ENCODE measurements around the gene PPID.

DNA sequence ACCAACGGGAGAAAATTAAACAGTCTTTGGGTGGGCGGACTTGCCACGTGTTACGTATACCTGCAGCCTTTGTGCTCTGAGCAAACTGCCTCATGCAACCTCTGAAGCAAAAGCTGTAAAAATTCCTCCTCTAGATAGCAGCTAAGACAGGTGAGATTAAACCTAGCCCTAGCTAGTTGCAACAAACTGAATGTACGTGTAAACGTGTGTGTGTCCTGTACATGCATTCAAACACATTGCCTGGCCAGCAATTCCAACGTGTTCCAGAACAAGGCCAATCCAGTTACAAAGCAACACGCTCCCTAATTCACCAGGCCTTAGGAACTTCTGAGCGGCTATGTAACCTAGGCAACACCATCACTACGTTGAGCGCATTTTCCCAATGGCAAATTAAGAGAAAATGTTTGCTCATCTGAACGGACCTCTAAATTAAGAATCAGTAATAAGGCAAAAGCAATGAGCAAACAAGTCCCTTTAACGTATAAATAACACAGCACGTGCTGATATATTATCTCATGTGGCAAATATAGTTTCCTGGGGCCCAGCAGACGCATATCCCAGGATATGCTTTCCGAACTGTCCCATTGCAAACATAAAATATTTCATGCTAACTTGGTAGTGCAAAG is 792 bp downstream of the PPID start:
- TF ChIP-seq, protein P1, sequence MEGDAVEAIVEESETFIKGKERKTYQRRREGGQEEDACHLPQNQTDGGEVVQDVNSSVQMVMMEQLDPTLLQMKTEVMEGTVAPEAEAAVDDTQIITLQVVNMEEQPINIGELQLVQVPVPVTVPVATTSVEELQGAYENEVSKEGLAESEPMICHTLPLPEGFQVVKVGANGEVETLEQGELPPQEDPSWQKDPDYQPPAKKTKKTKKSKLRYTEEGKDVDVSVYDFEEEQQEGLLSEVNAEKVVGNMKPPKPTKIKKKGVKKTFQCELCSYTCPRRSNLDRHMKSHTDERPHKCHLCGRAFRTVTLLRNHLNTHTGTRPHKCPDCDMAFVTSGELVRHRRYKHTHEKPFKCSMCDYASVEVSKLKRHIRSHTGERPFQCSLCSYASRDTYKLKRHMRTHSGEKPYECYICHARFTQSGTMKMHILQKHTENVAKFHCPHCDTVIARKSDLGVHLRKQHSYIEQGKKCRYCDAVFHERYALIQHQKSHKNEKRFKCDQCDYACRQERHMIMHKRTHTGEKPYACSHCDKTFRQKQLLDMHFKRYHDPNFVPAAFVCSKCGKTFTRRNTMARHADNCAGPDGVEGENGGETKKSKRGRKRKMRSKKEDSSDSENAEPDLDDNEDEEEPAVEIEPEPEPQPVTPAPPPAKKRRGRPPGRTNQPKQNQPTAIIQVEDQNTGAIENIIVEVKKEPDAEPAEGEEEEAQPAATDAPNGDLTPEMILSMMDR (conservative IDR thresholded peaks at IDR 0.05) = no peak
- no peak for TF ChIP-seq EZH2 (IDR thresholded peaks at IDR 0.05; ENCODE audit: low read depth)
